ENCODE data around the gene SPACA4. TPM values are rescaled to one million over a fixed set of nuclear protein-coding genes. Genes with fewer than 3 reads are reported as not detected.

The SPACA4 gene
- total and polyA plus RNA-seq, 9 of the 15 experiments (the other 6 are each of a cell fraction or from before 2014, with no cell fraction given) = not detected

DNA sequence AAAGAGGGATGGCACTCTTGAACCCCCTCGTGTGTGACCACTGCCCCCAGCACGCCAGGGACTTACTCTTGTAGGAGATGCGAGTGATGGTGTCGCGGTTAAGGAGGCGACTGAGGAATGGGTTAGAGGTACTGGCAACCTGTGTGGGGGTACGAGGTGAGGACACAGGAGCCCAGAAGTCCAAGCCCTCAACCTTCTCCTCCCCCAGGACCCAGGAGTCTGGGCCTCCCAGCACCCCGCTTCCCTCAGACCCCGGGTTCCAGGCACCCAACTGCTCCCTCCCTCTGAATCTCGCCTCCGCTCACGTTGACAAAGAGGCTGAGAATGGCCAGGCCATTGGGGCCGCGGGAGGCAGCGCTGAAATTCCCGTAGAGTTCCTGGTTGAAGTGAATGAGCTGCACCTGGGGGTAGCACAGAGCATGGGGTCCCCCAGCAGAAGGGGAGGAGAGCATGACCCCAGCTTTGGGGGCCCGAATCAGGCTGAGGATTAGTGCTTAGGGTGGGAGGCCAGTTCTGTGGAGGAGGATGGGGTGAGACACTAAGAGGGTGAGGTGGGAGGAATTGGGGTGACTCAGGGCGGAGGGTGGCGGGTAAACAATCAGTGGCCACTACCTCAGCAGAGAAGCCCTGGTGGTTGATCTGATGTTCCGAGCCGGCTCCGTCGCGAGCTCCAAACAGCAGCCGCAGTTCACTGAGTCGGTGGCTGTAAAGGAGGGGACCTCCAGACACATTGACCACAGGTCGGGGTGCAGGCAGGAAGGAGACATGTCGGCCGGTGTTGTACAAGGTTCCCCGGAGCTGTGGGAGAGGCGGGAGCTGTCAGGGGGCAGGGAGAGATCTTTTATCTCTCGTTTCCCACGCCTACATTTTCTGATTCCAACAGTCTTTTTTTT is 33.2 kb downstream of the SPACA4 start:
- Histone ChIP-seq H3K4me3 (peak overlapping the region; percentile 51), H3K27ac (ENCODE audit: extremely low read depth, low read depth, low read length) (peak overlapping the region; percentile 91)
- POLR2A ChIA-PET = interaction anchor here (0.6 to 1.6 kb wide), 9 partner anchors 8 to 354 kb away, joined by 3 to 7 read pairs (median 3); partner anchors contain the start of genes RPL18, RUVBL2 and SPHK2
- TF ChIP-seq, protein P1, sequence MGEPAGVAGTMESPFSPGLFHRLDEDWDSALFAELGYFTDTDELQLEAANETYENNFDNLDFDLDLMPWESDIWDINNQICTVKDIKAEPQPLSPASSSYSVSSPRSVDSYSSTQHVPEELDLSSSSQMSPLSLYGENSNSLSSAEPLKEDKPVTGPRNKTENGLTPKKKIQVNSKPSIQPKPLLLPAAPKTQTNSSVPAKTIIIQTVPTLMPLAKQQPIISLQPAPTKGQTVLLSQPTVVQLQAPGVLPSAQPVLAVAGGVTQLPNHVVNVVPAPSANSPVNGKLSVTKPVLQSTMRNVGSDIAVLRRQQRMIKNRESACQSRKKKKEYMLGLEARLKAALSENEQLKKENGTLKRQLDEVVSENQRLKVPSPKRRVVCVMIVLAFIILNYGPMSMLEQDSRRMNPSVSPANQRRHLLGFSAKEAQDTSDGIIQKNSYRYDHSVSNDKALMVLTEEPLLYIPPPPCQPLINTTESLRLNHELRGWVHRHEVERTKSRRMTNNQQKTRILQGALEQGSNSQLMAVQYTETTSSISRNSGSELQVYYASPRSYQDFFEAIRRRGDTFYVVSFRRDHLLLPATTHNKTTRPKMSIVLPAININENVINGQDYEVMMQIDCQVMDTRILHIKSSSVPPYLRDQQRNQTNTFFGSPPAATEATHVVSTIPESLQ (CRISPR knock-in tag; IDR thresholded peaks at IDR 0.05) = no peak
- TF ChIP-seq MLLT1 (IDR thresholded peaks at IDR 0.05) (peak in 1 of 2 experiments; percentile 24; a peak in 1 of 4 replicates), MYC (IDR thresholded peaks at IDR 0.05; ENCODE audit: low read depth, low read length) (0 out of 2 replicates have a peak, but pooled peaks have one; percentile 23), MYC (CRISPR knock-in tag; IDR thresholded peaks at IDR 0.05; ENCODE audit: borderline replicate concordance, low read depth) (no peak), LEF1 (IDR thresholded peaks at IDR 0.05) (peak; percentile 14; the same call in 1 of the 2 replicates), FOSL1 (tag; conservative IDR thresholded peaks at IDR 0.05) (peak; percentile 82), POLR2G (IDR thresholded peaks at IDR 0.05; ENCODE audit: low read depth, low read length) (peak; percentile 57), IRF2 (CRISPR knock-in tag; IDR thresholded peaks at IDR 0.05) (no peak), CBX8 (IDR thresholded peaks at IDR 0.05; ENCODE audit: borderline replicate concordance, extremely low read depth, low read depth, low read length, poor library complexity, severe bottlenecking) (no peak), LARP7 (IDR thresholded peaks at IDR 0.05) (0 out of 2 replicates have a peak, but pooled peaks have one; percentile 7), ZNF778 (CRISPR knock-in tag; IDR thresholded peaks at IDR 0.05) (no peak)
- TF ChIP-seq, protein P2, sequence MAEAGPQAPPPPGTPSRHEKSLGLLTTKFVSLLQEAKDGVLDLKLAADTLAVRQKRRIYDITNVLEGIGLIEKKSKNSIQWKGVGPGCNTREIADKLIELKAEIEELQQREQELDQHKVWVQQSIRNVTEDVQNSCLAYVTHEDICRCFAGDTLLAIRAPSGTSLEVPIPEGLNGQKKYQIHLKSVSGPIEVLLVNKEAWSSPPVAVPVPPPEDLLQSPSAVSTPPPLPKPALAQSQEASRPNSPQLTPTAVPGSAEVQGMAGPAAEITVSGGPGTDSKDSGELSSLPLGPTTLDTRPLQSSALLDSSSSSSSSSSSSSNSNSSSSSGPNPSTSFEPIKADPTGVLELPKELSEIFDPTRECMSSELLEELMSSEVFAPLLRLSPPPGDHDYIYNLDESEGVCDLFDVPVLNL (CRISPR knock-in tag; IDR thresholded peaks at IDR 0.05; ENCODE audit: low read depth) = no peak
- TF ChIP-seq, protein P3, sequence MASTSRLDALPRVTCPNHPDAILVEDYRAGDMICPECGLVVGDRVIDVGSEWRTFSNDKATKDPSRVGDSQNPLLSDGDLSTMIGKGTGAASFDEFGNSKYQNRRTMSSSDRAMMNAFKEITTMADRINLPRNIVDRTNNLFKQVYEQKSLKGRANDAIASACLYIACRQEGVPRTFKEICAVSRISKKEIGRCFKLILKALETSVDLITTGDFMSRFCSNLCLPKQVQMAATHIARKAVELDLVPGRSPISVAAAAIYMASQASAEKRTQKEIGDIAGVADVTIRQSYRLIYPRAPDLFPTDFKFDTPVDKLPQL (IDR thresholded peaks at IDR 0.05; ENCODE audit: extremely low read depth, insufficient read length) = peak; percentile 36

More for the DNA sequence above, 33.2 kb downstream of the SPACA4 start:
- CTCF ChIA-PET (ENCODE audit: low intra/inter-chr PET ratio) = interaction anchor here (0.7 kb wide), 1 partner anchor 145 kb away, joined by 3 read pairs; no protein-coding TSS in a partner anchor
- Histone ChIP-seq H3K4me1 (replicated peaks in 1 of 2; ENCODE audit: control insufficient read depth in 2 of 2, insufficient read depth in 2 of 2, low read length in 2 of 2) (peaks cover 30 to 56% of the 10 kb centered on the region in 2 experiments), H4K20me1 (replicated peaks; ENCODE audit: control insufficient read depth, insufficient read depth, low read length) (0 out of 2 replicates have a peak, but pooled peaks cover 4% of the 10 kb centered on the region), H3K4me2 (ENCODE audit: insufficient read depth, low read length) (peak overlapping the region; percentile 100), H3K9me1 (ENCODE audit: control insufficient read depth, insufficient read depth, low read length) (no peaks in the 10 kb centered on the region), H3K9ac (ENCODE audit: insufficient read depth in 1 of 2, low read depth in 2 of 2, low read length in 2 of 2) (peak overlapping the region; percentile 78 to 94), H3K36me3 (ENCODE audit: control insufficient read depth, insufficient read depth, low read length) (no peaks in the 10 kb centered on the region), H2AFZ (ENCODE audit: low read depth, low read length) (peak overlapping the region; percentile 93), H3K9me3 (replicated peaks; ENCODE audit: control insufficient read depth, insufficient read depth, low read depth, low read length) (no peaks in the 10 kb centered on the region), H3K79me2 (ENCODE audit: control insufficient read depth, insufficient read depth, low read length) (peaks cover 27% of the 10 kb centered on the region; the same call in 2 of the 3 replicates), H3K27me3 (ENCODE audit: control insufficient read depth in 2 of 2, insufficient read depth in 2 of 2, low read length in 2 of 2) (no peaks in the 10 kb centered on the region)
- TSS peak; percentile 76 for BruUV-seq (replicated peaks)
- in situ Hi-C loops (cut with MboI) = loop anchor here (5.0 to 10.0 kb wide), 2 partner anchors 198 to 335 kb away; partner anchors contain the start of gene HSD17B14
- DNase-seq (ENCODE audit: extremely low read depth in 1 of 4, low spot score in 3 of 4) (peak; percentile 54 to 81 (median 61)), FAIRE-seq (peak; percentile 64), ATAC-seq (peak; percentile 7)
- intact Hi-C loops (cut with micrococcal nuclease) = no loop called here
- 2% methylated on average over 31 of the region's 33 CpGs for WGBS (ENCODE audit: insufficient coverage, low coverage, missing lambda C conversion rate)
